SK-N-MC (cell line): ENCODE measurements around the gene ACMSD.
"Not testable (repeated sequence)": the region's sequence is repeated elsewhere in the genome, so short reads cannot be mapped to it uniquely, and the experiment has no call there.

Source experiments
- DNase-seq: peaks from one replicate; pipeline ENCODE4 v3.0.0-alpha.2; 2011; ENCODE audit warnings: low read depth, low spot score
- H3K27ac ChIP-seq: fragments of 200-600 bp; sonication (generic); 2 replicates; pipeline ENCODE4 v1.5.1; 2016; ENCODE audit warnings: mixed run types
- H3K36me3 ChIP-seq: fragments of 200-600 bp; sonication (generic); 2 replicates; pipeline ENCODE4 v1.6.1; 2017; ENCODE audit warnings: antibody characterized with exemption, low read length, mixed read lengths; ENCODE audit not compliant: insufficient read depth
- H3K4me3 ChIP-seq: fragments of 200-600 bp; sonication (generic); 2 replicates; pipeline ENCODE4 v1.5.1; 2016
- H3K9ac ChIP-seq: fragments of 200-600 bp; sonication (generic); 2 replicates; pipeline ENCODE4 v1.8.0; 2017; ENCODE audit warnings: mixed run types, mixed read lengths; ENCODE audit not compliant: insufficient read length
- H3K9me3 ChIP-seq: fragments of 200-600 bp; sonication (generic); 2 replicates; pipeline ENCODE4 v1.6.1; 2017; ENCODE audit warnings: low read depth, mild to moderate bottlenecking, antibody characterized with exemption, low read length, moderate library complexity, mixed read lengths
- EZH2 ChIP-seq: fragments of 200-600 bp; sonication (generic); IDR thresholded peaks from one replicate; pipeline ENCODE4 v1.6.1; 2017; ENCODE audit warnings: antibody characterized with exemption
- FOXP2 ChIP-seq: optimal IDR thresholded peaks from 2 replicates; pipeline ENCODE3; 2011; ENCODE audit warnings: mild to moderate bottlenecking, moderate library complexity; ENCODE audit not compliant: insufficient read depth; ENCODE audit errors: extremely low read length, control extremely low read depth
- POLR2AphosphoS5 ChIP-seq: IDR thresholded peaks from 2 replicates; pipeline ENCODE4 v1.6.1; 2012; ENCODE audit warnings: mild to moderate bottlenecking, low read depth, low read length, borderline replicate concordance

The ACMSD gene

DNA sequence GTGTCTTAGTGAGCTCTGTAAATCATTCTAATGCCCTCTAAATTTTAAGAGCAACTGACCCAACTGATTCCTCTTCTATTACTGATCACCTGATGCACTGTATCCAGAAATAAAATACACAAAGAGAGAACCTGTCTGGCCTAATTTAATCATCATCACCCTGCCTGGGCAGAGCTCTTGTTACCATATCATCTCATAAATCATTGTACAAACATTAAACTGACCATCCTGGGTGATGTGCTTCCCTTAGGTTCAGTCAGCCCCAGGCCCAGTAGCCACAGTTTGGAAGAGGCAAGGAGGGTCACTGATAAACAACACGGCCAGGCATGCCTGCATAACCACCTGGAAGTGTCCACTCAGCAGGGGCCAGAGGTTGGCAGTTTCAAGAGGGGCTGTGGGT is 22.7 kb upstream of the ACMSD start:
- Histone ChIP-seq H3K9ac (no peak overlapping the region), H3K4me3 (no peak overlapping the region), H3K27ac (no peak overlapping the region), H3K36me3 (no peaks in the 10 kb centered on the region), H3K9me3 (no peaks in the 10 kb centered on the region)
- TF ChIP-seq EZH2, result no peak
- TF ChIP-seq FOXP2, result no peak
- no peak for TF ChIP-seq POLR2AphosphoS5
- DNase-seq, result no peak

DNA sequence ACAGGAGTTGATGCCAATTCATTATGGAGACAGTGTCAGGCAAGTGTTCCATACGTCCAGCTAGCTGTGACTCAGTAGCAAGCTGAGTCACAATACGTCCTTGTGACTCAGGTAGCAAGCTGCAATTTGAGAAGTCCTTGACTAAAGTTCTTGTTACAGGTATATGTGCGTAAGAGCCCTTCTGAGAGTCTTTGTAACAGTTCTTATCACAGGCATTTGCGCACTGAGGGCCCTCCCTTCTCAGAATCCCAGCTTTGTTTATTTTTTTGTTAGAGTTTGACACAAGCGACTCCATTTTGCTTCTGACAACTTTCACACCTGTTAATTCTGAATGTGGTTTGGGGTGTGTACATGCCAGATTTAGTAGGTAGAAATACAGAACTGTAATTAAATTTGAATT is 20.1 kb upstream of the ACMSD start:
- no peaks in the 10 kb centered on the region for H3K9me3 ChIP-seq
- no peaks in the 10 kb centered on the region for H3K36me3 ChIP-seq
- H3K27ac ChIP-seq, result no peak overlapping the region
- no peak overlapping the region for H3K9ac ChIP-seq
- no peak overlapping the region for H3K4me3 ChIP-seq
- TF ChIP-seq POLR2AphosphoS5 (no peak), FOXP2 (no peak), EZH2 (no peak)
- no peak for DNase-seq

DNA sequence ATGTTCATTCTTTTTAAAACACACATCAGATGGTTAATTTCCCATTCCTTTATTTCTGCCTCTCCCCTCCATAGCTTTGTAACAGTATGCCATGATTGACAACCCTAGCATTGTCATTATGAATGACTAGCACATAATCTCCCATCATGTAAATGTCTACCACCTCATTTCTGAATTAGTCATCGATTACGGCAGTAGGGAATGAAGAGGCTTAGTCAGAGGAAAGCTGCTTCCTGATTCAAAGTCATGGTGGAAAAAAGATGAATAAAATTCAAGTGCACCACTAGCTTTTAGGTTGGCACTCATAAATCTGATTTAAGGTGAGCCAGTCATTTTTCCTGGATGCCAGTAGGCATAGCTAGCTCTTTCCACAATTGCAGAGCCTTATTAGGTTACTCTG is 19.1 kb upstream of the ACMSD start:
- Histone ChIP-seq H3K9ac (no peak overlapping the region), H3K9me3 (no peaks in the 10 kb centered on the region), H3K27ac (no peak overlapping the region), H3K4me3 (no peak overlapping the region), H3K36me3 (no peaks in the 10 kb centered on the region)
- TF ChIP-seq EZH2, result no peak
- no peak for TF ChIP-seq FOXP2
- TF ChIP-seq POLR2AphosphoS5, result no peak
- DNase-seq, result no peak

DNA sequence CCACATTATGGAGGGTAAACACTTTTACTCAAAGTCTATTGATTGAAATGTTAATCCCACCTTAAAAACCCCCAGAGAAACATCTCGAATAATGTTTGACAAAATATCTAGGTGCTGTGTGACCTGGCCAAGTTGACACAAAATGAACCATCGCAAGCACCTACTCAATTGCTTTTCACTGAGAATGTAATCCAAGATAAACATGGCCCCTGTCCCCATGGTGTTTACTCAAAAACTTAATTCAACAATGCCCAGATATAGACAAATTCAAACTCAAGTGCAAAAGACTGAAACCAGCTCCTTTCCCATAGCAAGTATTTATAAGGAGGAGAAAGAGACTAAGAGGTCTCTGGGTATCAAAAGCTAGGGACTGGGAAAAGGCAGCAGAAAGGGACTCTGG is 15.0 kb upstream of the ACMSD start:
- TF ChIP-seq EZH2 (no peak), POLR2AphosphoS5 (no peak), FOXP2 (no peak)
- Histone ChIP-seq H3K36me3 (no peaks in the 10 kb centered on the region), H3K9ac (no peak overlapping the region), H3K27ac (no peak overlapping the region), H3K9me3 (no peaks in the 10 kb centered on the region), H3K4me3 (no peak overlapping the region)
- DNase-seq, result no peak

DNA sequence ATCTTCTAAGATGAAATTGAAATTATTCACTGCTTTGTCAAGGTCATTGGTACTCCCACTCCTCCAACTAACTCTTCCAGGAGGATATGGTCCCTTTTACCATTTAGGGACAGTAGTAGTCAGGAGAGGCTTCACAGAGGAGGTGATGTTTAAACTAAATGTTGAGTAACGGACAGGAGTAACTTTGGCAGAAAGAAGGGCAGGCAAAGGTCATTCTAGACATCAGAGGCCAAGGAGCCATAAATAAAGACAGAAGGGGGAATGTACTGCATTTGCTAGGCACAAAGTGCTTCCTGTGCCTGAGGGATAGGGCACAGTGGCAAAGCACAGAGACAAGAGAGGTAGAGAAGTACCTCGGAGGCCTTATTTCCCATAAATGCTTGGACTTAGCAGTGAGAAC is 14.6 kb upstream of the ACMSD start:
- H3K4me3 ChIP-seq, result no peak overlapping the region
- no peaks in the 10 kb centered on the region for H3K36me3 ChIP-seq
- no peaks in the 10 kb centered on the region for H3K9me3 ChIP-seq
- H3K27ac ChIP-seq, result no peak overlapping the region
- no peak for DNase-seq
- TF ChIP-seq EZH2, result no peak
- no peak for TF ChIP-seq POLR2AphosphoS5
- no peak for TF ChIP-seq FOXP2
- no peak overlapping the region for H3K9ac ChIP-seq

DNA sequence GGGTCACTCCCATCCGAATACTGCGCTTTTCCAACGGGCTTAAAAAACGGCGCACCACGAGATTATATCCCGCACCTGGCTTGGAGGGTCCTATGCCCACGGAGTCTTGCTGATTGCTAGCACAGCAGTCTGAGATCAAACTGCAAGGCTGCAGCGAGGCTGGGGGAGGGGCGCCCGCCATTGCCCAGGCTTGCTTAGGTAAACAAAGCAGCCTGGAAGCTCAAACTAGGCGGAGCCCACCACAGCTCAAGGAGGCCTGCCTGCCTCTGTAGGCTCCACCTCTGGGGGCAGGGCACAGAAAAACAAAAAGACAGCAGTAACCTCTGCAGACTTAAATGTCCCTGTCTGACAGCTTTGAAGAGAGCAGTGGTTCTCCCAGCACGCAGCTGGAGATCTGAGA is 12.7 kb upstream of the ACMSD start:
- H3K9me3 ChIP-seq, H3K36me3 ChIP-seq, H3K27ac ChIP-seq, H3K9ac ChIP-seq, DNase-seq, H3K4me3 ChIP-seq: not testable (repeated sequence)

DNA sequence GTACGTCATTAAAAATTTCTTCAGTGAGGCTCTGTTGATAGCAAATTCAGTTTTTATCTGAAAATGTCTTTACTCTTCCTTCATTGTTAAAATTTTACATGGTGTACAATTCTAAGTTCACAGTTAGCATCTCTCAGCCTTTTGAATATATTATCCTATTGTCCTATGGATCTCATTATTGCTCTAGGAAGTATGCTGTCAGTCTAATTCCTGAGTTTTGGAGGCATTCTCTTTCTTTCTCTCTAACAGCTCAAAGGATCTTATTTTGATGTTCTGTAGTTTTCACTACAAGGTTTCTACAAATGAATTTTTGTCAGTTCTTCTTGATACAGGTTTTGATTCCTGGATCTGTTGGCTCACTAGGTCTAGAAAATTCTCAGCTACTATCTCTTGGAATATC is 2.9 kb upstream of the ACMSD start:
- H3K9me3 ChIP-seq, result no peaks in the 10 kb centered on the region
- no peaks in the 10 kb centered on the region for H3K36me3 ChIP-seq
- no peak overlapping the region for H3K9ac ChIP-seq
- no peak overlapping the region for H3K4me3 ChIP-seq
- TF ChIP-seq FOXP2 (no peak), POLR2AphosphoS5 (no peak), EZH2 (no peak)
- no peak overlapping the region for H3K27ac ChIP-seq
- DNase-seq, result no peak

DNA sequence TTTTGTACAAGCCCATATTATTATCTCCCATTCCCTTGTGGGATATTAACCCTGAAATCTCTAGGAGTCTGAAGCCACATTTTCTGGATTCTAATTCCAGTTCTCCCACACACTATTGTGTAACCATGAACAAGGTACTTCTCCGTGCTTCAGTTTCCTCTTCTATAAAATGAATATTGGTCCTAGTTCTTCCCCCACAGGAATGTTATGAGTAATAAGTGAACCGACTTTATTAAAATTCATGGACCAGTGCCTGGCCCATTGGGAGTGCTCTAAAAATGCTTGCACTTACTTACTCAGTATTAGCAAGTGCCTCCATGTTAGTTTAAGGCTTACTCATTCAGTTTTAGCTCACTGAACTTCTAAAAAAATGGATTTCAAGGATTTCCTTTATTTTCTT is 1.4 kb upstream of the ACMSD start:
- no peak overlapping the region for H3K4me3 ChIP-seq
- DNase-seq, result no peak
- no peak overlapping the region for H3K27ac ChIP-seq
- no peaks in the 10 kb centered on the region for H3K9me3 ChIP-seq
- TF ChIP-seq POLR2AphosphoS5 (no peak), FOXP2 (no peak), EZH2 (no peak)
- no peak overlapping the region for H3K9ac ChIP-seq
- H3K36me3 ChIP-seq, result no peaks in the 10 kb centered on the region

DNA sequence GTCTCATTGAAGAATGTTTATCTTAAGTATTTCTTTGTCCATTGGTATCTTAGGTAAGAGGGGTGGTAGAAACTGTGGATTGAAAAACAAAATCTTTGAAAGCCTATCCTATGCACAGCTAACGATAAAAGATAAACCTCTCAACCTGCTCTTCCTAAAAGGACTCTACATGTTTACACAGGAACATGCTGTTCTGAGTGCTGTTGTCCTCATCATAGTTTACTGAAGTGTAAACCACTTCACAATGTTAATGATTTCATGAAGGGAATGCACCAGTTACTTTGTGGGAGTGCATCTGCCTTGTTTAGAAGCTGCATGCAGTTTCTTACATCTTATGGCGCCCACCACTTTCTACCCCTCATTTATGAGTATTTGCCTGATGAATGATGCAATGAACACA is 1.2 kb downstream of the ACMSD start:
- Histone ChIP-seq H3K9ac (no peak overlapping the region), H3K27ac (no peak overlapping the region), H3K9me3 (no peaks in the 10 kb centered on the region), H3K4me3 (no peak overlapping the region), H3K36me3 (no peaks in the 10 kb centered on the region)
- no peak for DNase-seq
- no peak for TF ChIP-seq EZH2
- no peak for TF ChIP-seq FOXP2
- TF ChIP-seq POLR2AphosphoS5, result no peak

DNA sequence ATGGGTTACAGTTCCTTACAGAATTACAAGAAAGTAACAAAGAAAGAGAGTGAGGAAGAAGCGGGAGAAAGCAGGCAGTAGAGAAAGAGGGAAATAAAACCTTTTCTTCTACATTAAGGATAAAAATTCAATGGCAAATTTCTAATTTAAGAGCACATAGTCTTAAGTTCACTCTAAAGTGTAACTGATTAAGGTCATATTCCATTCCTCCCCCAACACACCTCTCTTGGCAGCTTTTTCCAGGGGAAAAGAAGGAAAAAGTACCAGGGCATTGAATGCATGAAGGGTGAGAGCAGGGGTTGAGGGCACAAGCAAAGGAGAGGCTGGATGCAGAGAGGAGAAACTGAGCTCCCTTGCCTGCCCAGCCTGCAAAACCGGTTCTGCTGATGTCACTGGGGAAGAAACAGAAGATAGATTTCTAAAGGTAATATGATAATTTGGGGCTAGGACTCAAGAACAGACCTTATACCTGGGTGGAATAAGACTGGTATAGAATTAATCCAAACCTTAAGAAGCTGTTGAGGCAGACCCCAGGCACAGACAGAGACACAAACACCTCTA is 4.6 kb downstream of the ACMSD start:
- H3K9me3 ChIP-seq, result no peaks in the 10 kb centered on the region
- TF ChIP-seq EZH2, result no peak
- no peak for TF ChIP-seq FOXP2
- no peak for TF ChIP-seq POLR2AphosphoS5
- H3K9ac ChIP-seq, result no peak overlapping the region
- no peak overlapping the region for H3K4me3 ChIP-seq
- no peaks in the 10 kb centered on the region for H3K36me3 ChIP-seq
- no peak for DNase-seq
- H3K27ac ChIP-seq, result no peak overlapping the region
